ENCODE measurements around the gene HM13. TPM values are rescaled to one million over a fixed set of nuclear protein-coding genes. Genes with fewer than 3 reads are reported as not detected.

Gene HM13
- polyA plus RNA-seq, 1 donor (not counting 4 experiments of a cell fraction or from before 2014, with no cell fraction given), result 127 TPM

DNA sequence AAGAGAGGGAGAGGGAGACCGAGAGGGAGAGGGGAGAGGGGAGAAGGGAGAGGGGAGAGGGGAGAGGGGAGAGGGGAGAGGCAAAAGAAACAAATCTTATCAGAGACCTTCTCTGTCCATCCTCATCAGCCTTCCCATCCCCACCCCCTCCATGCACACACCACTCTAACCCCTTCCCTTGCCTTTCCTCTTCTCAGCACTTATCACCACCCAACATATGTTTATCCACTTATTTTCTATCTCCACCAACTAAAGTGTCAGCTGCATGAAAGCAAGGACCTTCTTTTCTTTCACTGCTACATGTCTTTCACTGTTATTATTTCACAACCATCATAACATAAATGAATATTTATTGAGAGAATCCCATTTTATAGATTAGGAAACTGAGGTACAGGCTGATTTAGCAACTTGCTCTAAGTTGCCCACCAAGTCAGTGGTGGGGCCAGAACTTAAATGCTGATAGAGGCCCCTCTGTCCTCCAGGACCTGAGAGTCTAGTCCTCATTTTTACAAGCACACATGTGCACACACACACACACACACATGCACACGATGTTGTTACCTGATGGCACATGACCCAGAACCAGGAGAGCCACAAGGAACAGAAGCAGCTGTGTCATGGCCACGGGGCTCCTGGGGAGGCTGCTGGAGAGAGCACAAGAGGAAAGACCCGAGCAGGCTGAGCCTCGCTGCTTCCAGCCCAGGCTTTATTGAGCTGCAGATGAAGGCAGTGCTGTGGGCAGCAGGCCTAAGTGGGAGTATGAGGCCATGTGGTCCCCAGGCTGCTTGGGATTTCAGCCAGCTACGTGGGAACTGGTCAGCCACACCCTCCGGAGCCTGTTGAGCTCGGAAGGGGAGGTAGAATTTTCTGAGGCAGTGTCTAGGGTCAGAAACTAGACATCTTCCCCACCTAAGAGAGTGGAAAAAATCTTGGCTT lies 41.6 kb upstream of the HM13 start:
- H3K9ac ChIP-seq (ENCODE audit: control insufficient read depth, extremely low read depth, insufficient read depth, low read length), result no peak overlapping the region
- H4K20me1 ChIP-seq (ENCODE audit: control insufficient read depth, extremely low read depth, insufficient read depth, low read length), result no peaks in the 10 kb centered on the region
- H3K4me3 ChIP-seq (ENCODE audit: control insufficient read depth in 2 of 3, extremely low read depth in 1 of 3, insufficient read depth in 2 of 3, low read depth in 1 of 3, low read length in 3 of 3), result no peak overlapping the region
- no peaks in the 10 kb centered on the region for H3K4me1 ChIP-seq (ENCODE audit: control insufficient read depth, extremely low read depth, insufficient read depth, low read length)
- no peaks in the 10 kb centered on the region for H3K36me3 ChIP-seq (ENCODE audit: control insufficient read depth in 2 of 2, extremely low read depth in 1 of 2, insufficient read depth in 2 of 2, low read length in 2 of 2)
- H3K79me2 ChIP-seq (ENCODE audit: control insufficient read depth, insufficient read depth, low read length), result no peaks in the 10 kb centered on the region
- no peak overlapping the region for H3K27ac ChIP-seq (ENCODE audit: control insufficient read depth, insufficient read depth, low read length)
- TF ChIP-seq CTCF (optimal IDR thresholded peaks at IDR 0.05 in 1 of 3, IDR thresholded peaks at IDR 0.05 in 1 of 3, conservative IDR thresholded peaks at IDR 0.05 in 1 of 3; ENCODE audit: extremely low read depth in 1 of 3, insufficient read depth in 2 of 3, low read length in 3 of 3) (no peak), EZH2 (IDR thresholded peaks at IDR 0.05; ENCODE audit: low read length) (no peak)
- H3K9me3 ChIP-seq (ENCODE audit: control insufficient read depth, low read depth, low read length), result no peaks in the 10 kb centered on the region
- no peaks in the 10 kb centered on the region for H3K9me1 ChIP-seq (ENCODE audit: control insufficient read depth, extremely low read depth, insufficient read depth, low read length)
- FAIRE-seq (no peak), DNase-seq (ENCODE audit: low read depth, low spot score) (no peak)
- no peak overlapping the region for H3K4me2 ChIP-seq (ENCODE audit: control insufficient read depth, extremely low read depth, insufficient read depth, low read depth, low read length)
- dilution Hi-C loops (cut with MboI; ENCODE audit: extremely low pct_ligation_motif_present, low sequenced_read_pairs), result no loop called here
- no peak overlapping the region for H2AFZ ChIP-seq (ENCODE audit: control insufficient read depth, low read length)
- peaks cover 19% of the 10 kb centered on the region for H3K27me3 ChIP-seq (ENCODE audit: control insufficient read depth, extremely low read depth, insufficient read depth, low read length)

DNA sequence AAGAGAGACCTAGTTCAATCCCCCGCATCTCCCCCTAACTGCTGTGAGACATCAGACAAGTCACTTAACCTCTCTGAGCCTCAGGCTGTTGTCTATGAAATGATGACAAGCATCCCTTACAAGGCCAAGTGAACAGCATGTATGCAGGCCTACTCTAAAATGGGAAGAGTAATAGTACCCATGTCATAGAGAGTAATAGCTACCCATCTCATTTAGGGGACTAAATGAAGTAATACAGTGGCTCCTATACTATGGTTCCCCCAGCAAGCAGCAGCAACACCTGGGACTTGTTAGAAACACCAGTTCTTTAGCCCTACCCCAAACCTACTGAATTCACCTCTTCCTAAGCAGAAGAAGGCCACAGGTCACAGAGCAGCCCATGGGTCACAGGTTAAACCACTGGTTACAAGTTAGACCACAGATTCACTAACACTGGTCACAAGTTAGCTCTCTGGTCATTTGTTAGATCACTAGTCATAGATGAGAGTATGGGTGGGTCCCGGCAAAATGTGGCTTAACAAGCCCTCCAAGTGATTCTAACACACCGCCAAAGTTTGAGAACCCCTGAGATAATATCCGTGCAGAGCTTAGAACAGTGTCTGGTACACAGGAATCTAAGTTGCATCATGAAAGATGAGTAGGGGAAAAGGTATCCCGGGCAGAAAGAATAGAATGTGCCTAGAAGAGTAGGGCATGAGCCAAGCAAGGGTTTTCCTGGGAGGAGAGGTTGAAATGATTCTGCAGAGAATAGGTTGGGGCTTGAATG lies 40.7 kb upstream of the HM13 start:
- Histone ChIP-seq H3K79me2 (ENCODE audit: control insufficient read depth, insufficient read depth, low read length) (no peaks in the 10 kb centered on the region), H3K36me3 (ENCODE audit: control insufficient read depth in 2 of 2, extremely low read depth in 1 of 2, insufficient read depth in 2 of 2, low read length in 2 of 2) (no peaks in the 10 kb centered on the region), H3K4me1 (ENCODE audit: control insufficient read depth, extremely low read depth, insufficient read depth, low read length) (no peaks in the 10 kb centered on the region), H3K9ac (ENCODE audit: control insufficient read depth, extremely low read depth, insufficient read depth, low read length) (no peak overlapping the region), H3K4me2 (ENCODE audit: control insufficient read depth, extremely low read depth, insufficient read depth, low read depth, low read length) (no peak overlapping the region), H4K20me1 (ENCODE audit: control insufficient read depth, extremely low read depth, insufficient read depth, low read length) (no peaks in the 10 kb centered on the region), H3K27ac (ENCODE audit: control insufficient read depth, insufficient read depth, low read length) (no peak overlapping the region), H3K27me3 (ENCODE audit: control insufficient read depth, extremely low read depth, insufficient read depth, low read length) (peaks cover 19% of the 10 kb centered on the region), H3K4me3 (ENCODE audit: control insufficient read depth in 2 of 3, extremely low read depth in 1 of 3, insufficient read depth in 2 of 3, low read depth in 1 of 3, low read length in 3 of 3) (no peak overlapping the region), H3K9me3 (ENCODE audit: control insufficient read depth, low read depth, low read length) (no peaks in the 10 kb centered on the region), H2AFZ (ENCODE audit: control insufficient read depth, low read length) (no peak overlapping the region), H3K9me1 (ENCODE audit: control insufficient read depth, extremely low read depth, insufficient read depth, low read length) (no peaks in the 10 kb centered on the region)
- DNase-seq (ENCODE audit: low read depth, low spot score), result no peak
- no peak for FAIRE-seq
- dilution Hi-C loops (cut with MboI; ENCODE audit: extremely low pct_ligation_motif_present, low sequenced_read_pairs), result no loop called here
- no peak for TF ChIP-seq EZH2 (IDR thresholded peaks at IDR 0.05; ENCODE audit: low read length)
